ENCODE results near the gene NEDD9. TPM values are rescaled to one million over a fixed set of nuclear protein-coding genes. Genes with fewer than 3 reads are reported as not detected.

NEDD9 gene
- total and polyA plus RNA-seq, 2 donors (not counting 1 experiment from before 2014, with no cell fraction given), result 38.9 to 46.2 TPM

GRCh38 chr6:11223286-11223864 is 9.1 kb downstream of the NEDD9 start:
- Mint-ChIP-seq H3K27me3 (no peaks in the 10 kb centered on the region), H3K27ac (no peak overlapping the region), H3K4me3 (no peak overlapping the region), H3K4me1 (peaks cover 60% of the 10 kb centered on the region), H3K9me3 (ENCODE audit: insufficient read depth) (no peaks in the 10 kb centered on the region)
- ATAC-seq (ENCODE audit: low read depth) (no peak), DNase-seq (no peak)
- no CpG with 5 or more reads among the region's 5 CpGs for WGBS (ENCODE audit: insufficient coverage)
- ChIA-PET POLR2A (no interaction called here), CTCF (interaction anchor here (1.2 to 1.4 kb wide), 2 partner anchors 8 to 14 kb away, joined by 3 read pairs; no protein-coding TSS in a partner anchor)
- H2AFZ ChIP-seq (ENCODE audit: insufficient read depth, low read depth, low read length, poor library complexity, severe bottlenecking), result no peak overlapping the region
- H4K20me1 ChIP-seq (ENCODE audit: control insufficient read depth, insufficient read depth, low read length, poor library complexity, severe bottlenecking), result peaks cover 12% of the 10 kb centered on the region
- H3K4me1 ChIP-seq (ENCODE audit: control insufficient read depth in 2 of 2, insufficient read depth in 2 of 2, low read length in 2 of 2), result peaks cover 21% of the 10 kb centered on the region in 2 donors
- peak overlapping the region in 1 of 2 donors; percentile 24 for H3K27ac ChIP-seq (ENCODE audit: low read length in 2 of 2)
- H3K9me3 ChIP-seq (ENCODE audit: control extremely low read depth in 1 of 3, control insufficient read depth in 2 of 3, insufficient read depth in 1 of 3, low read length in 2 of 3), result no peaks in the 10 kb centered on the region
- H3K27me3 ChIP-seq (replicated peaks in 1 of 4; ENCODE audit: control extremely low read depth in 1 of 4, control insufficient read depth in 3 of 4, insufficient read depth in 4 of 4, low read length in 3 of 4), result no peaks in the 10 kb centered on the region
- TF ChIP-seq, protein P1, sequence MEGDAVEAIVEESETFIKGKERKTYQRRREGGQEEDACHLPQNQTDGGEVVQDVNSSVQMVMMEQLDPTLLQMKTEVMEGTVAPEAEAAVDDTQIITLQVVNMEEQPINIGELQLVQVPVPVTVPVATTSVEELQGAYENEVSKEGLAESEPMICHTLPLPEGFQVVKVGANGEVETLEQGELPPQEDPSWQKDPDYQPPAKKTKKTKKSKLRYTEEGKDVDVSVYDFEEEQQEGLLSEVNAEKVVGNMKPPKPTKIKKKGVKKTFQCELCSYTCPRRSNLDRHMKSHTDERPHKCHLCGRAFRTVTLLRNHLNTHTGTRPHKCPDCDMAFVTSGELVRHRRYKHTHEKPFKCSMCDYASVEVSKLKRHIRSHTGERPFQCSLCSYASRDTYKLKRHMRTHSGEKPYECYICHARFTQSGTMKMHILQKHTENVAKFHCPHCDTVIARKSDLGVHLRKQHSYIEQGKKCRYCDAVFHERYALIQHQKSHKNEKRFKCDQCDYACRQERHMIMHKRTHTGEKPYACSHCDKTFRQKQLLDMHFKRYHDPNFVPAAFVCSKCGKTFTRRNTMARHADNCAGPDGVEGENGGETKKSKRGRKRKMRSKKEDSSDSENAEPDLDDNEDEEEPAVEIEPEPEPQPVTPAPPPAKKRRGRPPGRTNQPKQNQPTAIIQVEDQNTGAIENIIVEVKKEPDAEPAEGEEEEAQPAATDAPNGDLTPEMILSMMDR (IDR thresholded peaks at IDR 0.05), result no peak
- no peak for TF ChIP-seq EZH2 (IDR thresholded peaks at IDR 0.05; ENCODE audit: borderline replicate concordance, insufficient read depth, low read depth, low read length, poor library complexity, severe bottlenecking)
- H3K9ac ChIP-seq (ENCODE audit: low read length), result no peak overlapping the region
- intact Hi-C loops (cut with micrococcal nuclease), result no loop called here
- H3K36me3 ChIP-seq (replicated peaks in 1 of 2; ENCODE audit: control extremely low read depth in 1 of 2, control insufficient read depth in 1 of 2, extremely low read depth in 1 of 2, insufficient read depth in 2 of 2, low read length in 1 of 2), result peaks cover 14 to 15% of the 10 kb centered on the region in 2 experiments
- H3K4me3 ChIP-seq (ENCODE audit: control extremely low read depth in 1 of 5, extremely low read depth in 1 of 5, insufficient read depth in 1 of 5, low read depth in 2 of 5, low read length in 4 of 5), result no peak overlapping the region
- H3K79me2 ChIP-seq (ENCODE audit: control insufficient read depth, insufficient read depth, low read length), result peaks cover 93% of the 10 kb centered on the region
- no peak overlapping the region for H3K4me2 ChIP-seq (replicated peaks; ENCODE audit: low read depth, low read length, poor library complexity, severe bottlenecking)

Data from B cell (primary cell).